GM12864 (cell line): ENCODE measurements around the gene PGM5.

Experiments used
- DNase-seq: peaks from one replicate; pipeline ENCODE4 v3.0.0-alpha.2; 2011; ENCODE audit warnings: low read depth
- H3K4me3 ChIP-seq: 2 replicates; pipeline ENCODE4 v1.5.1; 2011; ENCODE audit warnings: mild to moderate bottlenecking, low read depth, low read length, control low read depth
- TF ChIP-seq, protein P1 (sequence below): IDR thresholded peaks from 2 replicates; pipeline ENCODE4 v1.5.1; 2011; ENCODE audit warnings: low read depth, mild to moderate bottlenecking, moderate library complexity, low read length, control low read depth, inconsistent platforms; ENCODE audit errors: missing control alignments

The PGM5 gene

GRCh38 chr9:68447611-68448010 is 91.2 kb downstream of the PGM5 start:
- no peak overlapping the region for H3K4me3 ChIP-seq
- DNase-seq = no peak
- TF ChIP-seq, protein P1, sequence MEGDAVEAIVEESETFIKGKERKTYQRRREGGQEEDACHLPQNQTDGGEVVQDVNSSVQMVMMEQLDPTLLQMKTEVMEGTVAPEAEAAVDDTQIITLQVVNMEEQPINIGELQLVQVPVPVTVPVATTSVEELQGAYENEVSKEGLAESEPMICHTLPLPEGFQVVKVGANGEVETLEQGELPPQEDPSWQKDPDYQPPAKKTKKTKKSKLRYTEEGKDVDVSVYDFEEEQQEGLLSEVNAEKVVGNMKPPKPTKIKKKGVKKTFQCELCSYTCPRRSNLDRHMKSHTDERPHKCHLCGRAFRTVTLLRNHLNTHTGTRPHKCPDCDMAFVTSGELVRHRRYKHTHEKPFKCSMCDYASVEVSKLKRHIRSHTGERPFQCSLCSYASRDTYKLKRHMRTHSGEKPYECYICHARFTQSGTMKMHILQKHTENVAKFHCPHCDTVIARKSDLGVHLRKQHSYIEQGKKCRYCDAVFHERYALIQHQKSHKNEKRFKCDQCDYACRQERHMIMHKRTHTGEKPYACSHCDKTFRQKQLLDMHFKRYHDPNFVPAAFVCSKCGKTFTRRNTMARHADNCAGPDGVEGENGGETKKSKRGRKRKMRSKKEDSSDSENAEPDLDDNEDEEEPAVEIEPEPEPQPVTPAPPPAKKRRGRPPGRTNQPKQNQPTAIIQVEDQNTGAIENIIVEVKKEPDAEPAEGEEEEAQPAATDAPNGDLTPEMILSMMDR = no peak

- TF ChIP-seq, protein P1 = no peak
- DNase-seq = no peak
- H3K4me3 ChIP-seq = no peak overlapping the region
These were observed 98.3 kb downstream of the PGM5 start for GRCh38 chr9:68454579-68455334.

GRCh38 chr9:68455451-68455850 is 99.0 kb downstream of the PGM5 start:
- TF ChIP-seq, protein P1 = no peak
- DNase-seq = no peak
- no peak overlapping the region for H3K4me3 ChIP-seq

GRCh38 chr9:68457803-68458202 is 101.4 kb downstream of the PGM5 start:
- no peak for DNase-seq
- TF ChIP-seq, protein P1 = no peak

DNA sequence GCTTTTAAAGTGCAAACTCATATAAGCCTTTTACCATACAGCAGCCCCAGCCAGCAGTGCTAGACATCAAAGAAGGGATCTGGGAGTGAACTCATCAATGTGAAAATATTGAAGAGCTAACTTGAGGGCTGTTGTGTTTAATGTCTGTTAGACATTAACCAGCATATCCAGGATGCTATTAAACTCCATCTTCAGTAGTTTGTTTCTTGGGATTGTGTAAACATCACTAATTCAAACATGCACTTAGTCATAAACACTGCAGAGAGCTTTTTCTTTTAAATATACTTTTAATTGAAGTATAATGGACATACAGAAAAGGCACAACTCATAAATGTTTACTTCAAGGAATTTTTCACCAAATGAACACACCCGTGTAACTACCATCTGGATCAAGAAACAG is 102.5 kb downstream of the PGM5 start:
- TF ChIP-seq, protein P1 = no peak
- H3K4me3 ChIP-seq = no peak overlapping the region
- no peak for DNase-seq

More at GRCh38 chr9:68457803-68458202, 101.4 kb downstream of the PGM5 start:
- no peak overlapping the region for H3K4me3 ChIP-seq

DNA sequence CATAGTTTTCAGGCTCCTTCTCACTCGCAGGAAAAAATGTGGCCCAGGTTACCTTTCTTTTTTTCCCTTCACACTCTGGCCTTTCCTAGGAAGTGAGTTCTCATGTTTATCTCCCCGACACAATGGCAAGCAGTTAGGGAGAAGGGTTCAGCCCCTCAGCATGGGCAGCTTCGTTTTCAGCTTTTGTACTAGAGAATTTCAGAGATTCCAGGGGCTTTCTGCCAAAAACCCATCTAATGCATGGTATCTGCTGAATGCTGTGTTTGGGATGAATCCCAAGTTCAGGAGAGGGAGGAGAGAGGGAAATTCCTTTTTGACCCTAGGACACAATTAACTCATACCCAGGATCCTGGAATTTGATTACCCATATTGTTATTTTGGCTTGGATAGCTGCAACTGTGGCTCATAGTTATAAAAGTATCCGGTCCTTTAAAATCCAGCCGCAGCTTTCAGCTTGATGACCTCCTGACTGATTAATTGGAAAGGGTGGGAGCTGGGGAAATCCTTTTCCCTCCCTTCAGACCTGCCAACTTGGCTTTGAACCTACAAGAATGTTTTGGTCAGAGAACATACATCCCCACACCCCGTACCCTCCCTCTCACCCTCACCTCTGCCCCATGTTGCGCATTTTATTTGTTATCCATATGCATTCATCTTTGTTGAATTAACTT is 105.8 kb downstream of the PGM5 start:
- TF ChIP-seq, protein P1 = no peak
- no peak for DNase-seq
- no peak overlapping the region for H3K4me3 ChIP-seq
